HG02938 (cell line): ENCODE data around the gene KIFAP3.
"Not testable (repeated sequence)": the region's sequence is repeated elsewhere in the genome, so short reads cannot be mapped to it uniquely, and the experiment has no call there.

Experiments
- ATAC-seq: cut with Tn5 transposase; IDR thresholded peaks from one replicate; pipeline ENCODE4 v1.9.1; 2021; ENCODE audit warnings: mild to moderate bottlenecking, moderate library complexity; ENCODE audit not compliant: unreplicated experiment

KIFAP3 gene

DNA sequence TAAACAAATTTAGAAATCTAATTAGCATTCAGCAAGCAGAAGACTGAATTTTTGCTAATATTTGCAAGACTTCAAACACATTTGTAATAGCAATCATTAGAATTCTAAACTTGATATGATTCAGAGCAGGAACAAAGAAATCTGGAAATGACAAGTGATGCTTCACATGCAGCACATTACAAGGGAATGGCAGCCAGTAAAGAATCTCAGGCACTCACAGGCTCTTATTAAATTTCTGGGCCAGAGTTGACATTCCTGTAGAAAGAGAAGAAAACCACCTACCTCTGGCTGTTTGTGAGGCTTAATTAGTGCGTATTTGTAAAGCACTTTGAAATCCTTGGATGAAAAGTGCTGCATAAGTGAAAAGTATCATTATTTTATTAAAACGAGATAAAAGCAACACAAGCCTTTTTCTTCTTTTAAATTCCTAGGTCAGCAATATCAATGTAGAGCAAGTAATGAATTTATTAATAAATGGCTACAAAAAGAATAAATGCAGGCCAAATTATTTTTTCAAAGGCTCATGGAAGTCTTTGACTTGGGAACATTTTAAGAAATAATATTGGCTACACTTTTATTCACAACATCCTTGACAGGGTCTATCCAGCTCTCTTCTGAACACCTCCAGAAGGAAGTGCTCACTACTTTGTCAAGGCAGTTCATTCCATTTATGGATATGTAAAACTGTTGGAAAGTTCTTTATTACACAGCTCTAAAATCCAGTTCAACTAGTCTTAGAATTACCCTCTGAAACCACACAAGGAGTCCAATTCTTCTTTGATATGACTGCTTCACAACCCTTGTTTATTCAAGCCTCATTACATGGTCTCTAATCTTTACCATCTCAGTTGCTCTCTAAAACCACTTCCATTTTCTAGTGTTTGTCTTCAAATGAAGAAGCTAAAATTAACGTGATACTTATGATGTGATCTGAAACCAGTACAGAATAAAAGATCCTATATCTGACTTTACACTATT is 148.7 kb downstream of the KIFAP3 start:
- ATAC-seq = no peak

DNA sequence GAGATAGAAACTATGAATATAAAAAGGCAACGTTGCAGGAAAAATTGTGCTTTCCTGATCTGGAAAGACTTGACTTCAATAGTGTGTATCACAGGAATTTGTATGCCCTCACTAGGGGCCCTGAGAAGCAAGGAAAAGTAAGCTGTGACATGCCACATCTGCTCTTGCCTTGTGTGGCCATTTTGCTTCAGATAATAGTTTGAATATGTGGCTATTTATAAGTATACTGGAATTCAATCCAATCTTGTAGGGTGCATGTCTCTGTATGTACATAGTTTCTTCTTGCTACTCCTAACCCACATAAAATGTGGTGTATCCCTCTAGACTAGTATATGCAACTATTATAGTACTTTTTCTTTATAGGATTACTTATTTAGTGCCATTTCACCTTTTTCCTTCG is 149.7 kb downstream of the KIFAP3 start:
- no peak for ATAC-seq

DNA sequence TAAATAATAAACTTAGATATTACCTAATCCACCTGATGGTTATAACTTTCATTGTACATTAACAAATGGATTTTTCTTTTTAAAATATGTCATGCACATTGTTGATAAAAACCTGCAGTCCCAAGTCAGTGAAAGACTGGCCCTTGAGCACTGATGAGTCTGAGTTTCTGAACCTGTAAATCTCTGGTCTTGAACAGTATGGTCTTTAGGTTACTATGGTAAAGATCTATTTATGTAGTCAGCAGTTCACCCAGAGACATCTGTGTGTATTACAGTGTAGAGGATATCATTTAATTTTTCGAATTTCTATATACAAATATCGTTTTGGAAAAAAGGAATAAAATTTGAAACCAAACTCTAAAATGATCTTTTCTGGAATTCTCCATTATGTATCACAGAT is 150.4 kb downstream of the KIFAP3 start:
- no peak for ATAC-seq

- ATAC-seq = no peak
Observed at GRCh38 chr1:169921080-169921479, 153.4 kb downstream of the KIFAP3 start.

DNA sequence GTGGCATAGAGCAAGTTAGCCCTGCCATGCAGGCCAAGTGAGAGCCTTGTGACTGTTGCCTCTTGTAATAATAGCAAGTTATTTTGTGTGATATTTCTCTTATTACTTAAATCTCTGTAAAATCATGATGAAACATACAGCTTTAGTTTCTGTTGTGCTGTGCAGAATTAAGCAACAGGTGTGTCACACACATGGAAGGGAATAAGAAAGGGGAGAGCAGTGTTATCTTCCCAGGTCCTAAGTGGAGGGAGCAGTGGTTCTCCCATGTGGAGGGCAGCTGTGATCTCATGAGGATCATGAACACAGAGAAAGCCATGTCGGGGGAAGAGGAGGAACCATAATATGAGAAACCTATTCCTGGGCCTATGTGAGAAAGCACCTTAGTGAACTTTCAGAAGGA is 155.6 kb downstream of the KIFAP3 start:
- ATAC-seq = no peak

GRCh38 chr1:169918220-169918619 is 156.3 kb downstream of the KIFAP3 start:
- not testable (repeated sequence) for ATAC-seq

- ATAC-seq = no peak
Observed at GRCh38 chr1:169915150-169915549, 159.3 kb downstream of the KIFAP3 start.

- ATAC-seq = no peak
Observed at GRCh38 chr1:169914531-169914930, 160.0 kb downstream of the KIFAP3 start.

DNA sequence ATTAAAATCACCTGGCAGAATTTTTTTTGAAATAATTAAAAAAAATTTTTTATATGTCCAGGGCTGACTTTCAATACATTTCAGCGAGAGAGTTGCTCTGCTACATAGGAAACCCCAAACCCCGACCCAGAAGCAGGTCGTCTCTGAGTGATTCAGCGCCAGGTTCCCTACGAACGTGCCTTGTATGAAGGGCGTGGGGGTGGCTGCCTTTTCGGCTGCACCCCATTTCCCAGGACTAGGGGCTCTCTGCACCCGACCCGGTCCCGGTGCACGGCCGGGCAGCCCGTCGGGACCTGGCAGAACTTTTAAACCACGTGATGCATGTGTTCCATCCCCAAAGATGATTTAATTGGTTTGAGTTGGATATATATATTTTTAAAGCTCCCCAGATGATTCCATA is 165.0 kb downstream of the KIFAP3 start:
- no peak for ATAC-seq

DNA sequence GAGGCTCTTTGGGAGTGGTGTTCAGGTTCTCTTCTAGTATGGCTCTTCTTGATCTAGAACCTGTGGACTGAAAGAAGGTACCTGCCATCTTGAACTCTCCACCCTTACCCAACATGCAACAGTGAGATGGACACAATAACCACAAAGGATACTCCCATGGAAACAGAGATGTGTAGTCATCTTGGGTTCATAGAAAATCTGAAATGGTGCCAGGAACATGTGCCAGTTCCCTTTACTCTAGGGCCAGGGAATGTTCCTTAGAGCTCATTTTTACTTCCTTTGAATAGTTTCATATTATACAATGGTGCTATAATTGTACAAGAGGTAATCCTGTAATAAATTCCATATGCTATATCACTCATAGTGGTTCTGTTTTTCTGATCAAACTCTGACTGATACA is 167.6 kb downstream of the KIFAP3 start:
- no peak for ATAC-seq

- no peak for ATAC-seq
Observed at GRCh38 chr1:169904834-169905233, 169.7 kb downstream of the KIFAP3 start.

- no peak for ATAC-seq
Observed at GRCh38 chr1:169902751-169903150, 171.7 kb downstream of the KIFAP3 start.

- no peak for ATAC-seq
Observed at GRCh38 chr1:169901115-169901514, 173.4 kb downstream of the KIFAP3 start.

GRCh38 chr1:169900571-169900970 is 173.9 kb downstream of the KIFAP3 start:
- no peak for ATAC-seq

DNA sequence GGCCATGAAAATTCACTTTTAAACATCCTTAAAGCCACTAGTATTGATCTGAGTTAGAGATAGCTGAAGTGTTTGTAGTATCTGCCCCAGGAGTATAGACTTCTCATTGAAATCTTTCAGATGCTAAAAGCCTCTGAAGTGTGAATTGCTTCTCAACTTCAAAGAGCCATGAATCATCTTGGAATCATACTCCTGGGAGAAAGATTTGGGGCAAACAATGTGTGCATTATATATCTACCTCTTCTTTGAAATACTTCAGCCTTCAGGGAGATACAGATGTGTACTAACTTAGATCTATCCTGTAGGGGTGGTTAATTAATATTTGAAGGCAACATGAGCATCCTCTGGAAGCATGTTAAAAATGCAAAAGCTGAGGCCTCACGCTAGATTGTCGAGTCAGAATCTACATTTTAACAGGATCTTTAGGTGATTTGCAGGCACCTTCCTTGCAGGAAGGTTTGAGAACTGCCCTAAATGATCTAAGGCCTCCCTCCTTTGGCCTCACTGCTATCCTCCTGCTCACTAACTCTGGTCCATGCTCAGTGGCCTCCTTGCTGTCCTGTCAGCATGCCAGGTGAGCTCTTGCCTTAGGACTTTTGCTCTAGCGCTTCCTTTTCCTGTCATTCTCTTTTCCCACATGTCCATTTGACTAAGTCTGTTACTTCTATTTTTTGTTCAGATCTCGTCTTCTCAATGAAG is 174.8 kb downstream of the KIFAP3 start:
- no peak for ATAC-seq

GRCh38 chr1:169896013-169896412 is 178.5 kb downstream of the KIFAP3 start:
- no peak for ATAC-seq

GRCh38 chr1:169894424-169895145 is 179.9 kb downstream of the KIFAP3 start:
- ATAC-seq = no peak

DNA sequence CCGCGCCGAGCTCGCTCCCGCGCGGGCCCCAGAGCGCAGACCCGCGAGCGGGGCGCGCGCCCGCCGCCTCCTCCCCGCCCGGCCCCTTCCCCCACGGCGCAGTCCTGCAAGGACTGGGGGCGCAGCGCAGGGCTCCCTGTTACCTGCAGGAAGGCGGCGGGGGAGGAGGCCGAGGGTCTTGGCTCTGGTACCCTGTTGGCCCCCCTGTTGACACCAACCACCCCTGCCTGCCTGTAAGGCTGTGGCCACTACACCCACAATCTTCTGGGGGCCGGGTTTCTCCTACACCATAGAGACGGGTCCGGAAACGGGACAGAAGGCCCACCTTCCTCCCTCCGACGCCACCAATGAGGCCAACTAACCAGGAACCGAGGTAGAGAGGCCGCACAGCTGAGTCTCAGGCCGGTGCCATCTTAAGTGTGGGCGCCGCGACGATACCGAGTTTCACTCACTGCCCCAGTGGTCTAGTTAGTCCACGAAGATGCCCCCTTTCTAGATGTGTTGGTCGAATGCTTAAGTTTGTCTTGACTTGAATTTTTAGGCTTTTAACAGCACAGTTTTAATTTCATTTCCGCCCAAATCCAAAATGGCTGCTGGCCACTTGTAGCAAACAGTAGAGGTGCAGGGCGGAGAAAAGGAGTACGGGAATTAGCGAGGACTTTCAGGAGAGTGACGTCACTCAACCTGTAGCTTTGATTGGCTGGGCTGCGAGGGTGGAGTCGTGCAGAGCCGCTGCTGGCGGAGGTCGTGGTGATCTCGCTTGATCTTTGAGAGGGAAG is 180.7 kb downstream of the KIFAP3 start, which contains the start of gene SCYL3:
TSS of gene SCYL3 (minus strand) at position 252 of the 779 bp plus-strand sequence. CDS start 5,056 bp downstream, outside the sequence.
- ATAC-seq = peak; percentile 86

DNA sequence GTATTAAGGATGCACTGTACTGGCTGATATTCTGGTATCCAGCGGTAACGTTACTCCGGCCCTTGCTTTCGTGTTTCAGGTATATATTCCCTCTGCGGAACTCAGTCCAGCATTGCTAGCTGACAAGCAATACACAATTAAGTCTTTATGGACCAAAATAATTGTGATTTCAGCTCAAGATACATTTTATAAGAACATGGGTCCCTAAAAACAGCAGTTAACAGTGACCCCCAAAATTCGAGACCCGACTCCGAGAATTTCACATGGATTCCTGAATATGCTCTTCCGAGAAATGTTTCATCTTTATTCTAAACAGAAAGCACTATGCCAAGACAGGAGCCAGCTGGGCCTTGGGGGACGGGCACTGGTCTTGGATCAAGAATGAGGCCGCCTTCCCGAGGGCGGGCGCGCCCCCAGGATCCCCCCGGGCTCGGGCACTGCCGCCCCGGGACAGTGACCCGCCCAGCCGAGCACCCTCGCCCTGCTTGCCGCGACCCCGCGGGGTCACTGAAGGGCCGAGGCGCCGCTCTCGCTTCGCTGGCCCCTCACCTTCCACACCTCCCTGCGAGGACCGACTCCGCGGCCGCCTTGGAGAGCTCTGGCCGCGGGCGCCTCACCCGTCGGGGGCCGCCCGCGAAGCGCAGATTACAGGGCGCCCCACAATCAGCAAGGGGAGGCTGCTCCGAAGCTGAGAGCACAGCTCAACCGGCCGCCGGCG is 181.4 kb downstream of the KIFAP3 start:
- peak; percentile 1 for ATAC-seq
